ENCODE results near the gene GCM1. TPM values are rescaled to one million over a fixed set of nuclear protein-coding genes. Genes with fewer than 3 reads are reported as not detected.

GCM1 gene
- total and polyA plus RNA-seq, 4 experiments from 2014 or later, result 0.11 to 0.15 TPM; not detected in 2

DNA sequence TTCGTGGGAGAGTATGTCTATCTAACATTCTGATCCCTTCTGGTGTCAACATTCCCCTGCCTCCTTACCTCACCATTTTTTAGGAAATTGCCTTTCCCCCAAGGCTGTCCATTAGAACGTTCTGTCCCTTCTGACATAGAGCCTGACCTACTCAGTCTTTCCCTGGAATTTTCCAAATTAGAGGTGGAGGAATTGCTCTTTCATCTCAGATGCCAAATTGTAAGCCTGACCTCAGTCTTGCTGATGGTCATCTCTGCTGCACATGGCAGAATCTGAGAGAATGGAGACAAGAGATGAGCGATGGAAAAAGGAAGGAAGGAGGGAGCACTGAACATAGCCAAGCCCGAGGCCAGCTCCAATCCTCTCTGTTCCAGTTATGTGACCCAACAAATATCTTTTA is 5.4 kb upstream of the GCM1 start:
- intact Hi-C loops (cut with micrococcal nuclease), result no loop called here
- H3K4me3 ChIP-seq (ENCODE audit: low read length in 2 of 2), result no peak overlapping the region
- peaks cover 0 to 17% of the 10 kb centered on the region in 2 donors for H3K27me3 Mint-ChIP-seq
- ChIA-PET CTCF (ENCODE audit: partially characterized antibody) (no interaction called here), POLR2A (ENCODE audit: partially characterized antibody) (no interaction called here)
- H3K36me3 Mint-ChIP-seq, result no peaks in the 10 kb centered on the region
- no peaks in the 10 kb centered on the region for H3K4me1 ChIP-seq (ENCODE audit: insufficient read depth, low read length)
- no peaks in the 10 kb centered on the region for H3K27me3 ChIP-seq (ENCODE audit: insufficient read depth, low read length)
- no peaks in the 10 kb centered on the region for H3K9me3 Mint-ChIP-seq
- no peaks in the 10 kb centered on the region for H3K9me3 ChIP-seq (ENCODE audit: control insufficient read depth in 1 of 2, low read length in 2 of 2)
- H3K4me3 Mint-ChIP-seq, result no peak overlapping the region
- H3K36me3 ChIP-seq (ENCODE audit: insufficient read depth, low read length), result no peaks in the 10 kb centered on the region
- no peak for DNase-seq
- H3K27ac ChIP-seq (ENCODE audit: low read depth, low read length), result no peak overlapping the region
- no peaks in the 10 kb centered on the region for H3K4me1 Mint-ChIP-seq
- no peak overlapping the region for H3K27ac Mint-ChIP-seq

DNA sequence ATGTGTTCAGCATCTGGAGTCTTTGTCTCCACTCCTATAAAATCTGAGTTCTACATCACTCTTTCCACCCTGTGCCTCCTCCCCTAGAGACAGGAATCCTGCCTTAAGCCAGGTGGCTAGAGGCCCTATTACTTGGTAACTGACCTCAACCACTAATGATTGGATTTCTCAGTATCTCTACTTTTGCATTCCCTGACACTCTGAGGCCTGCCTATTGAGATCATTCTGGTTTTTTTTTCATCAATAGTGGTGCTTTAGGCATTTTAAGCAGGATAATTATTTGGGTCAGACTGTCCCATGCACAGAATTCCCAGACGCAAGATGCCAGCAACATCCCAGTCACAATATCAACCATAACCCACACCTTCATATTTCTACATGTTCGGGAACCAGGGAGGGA is 3.9 kb upstream of the GCM1 start:
- Histone ChIP-seq H3K27ac (ENCODE audit: low read depth, low read length) (no peak overlapping the region), H3K9me3 (ENCODE audit: control insufficient read depth in 1 of 2, low read length in 2 of 2) (no peaks in the 10 kb centered on the region), H3K4me1 (ENCODE audit: insufficient read depth, low read length) (no peaks in the 10 kb centered on the region), H3K27me3 (ENCODE audit: insufficient read depth, low read length) (no peaks in the 10 kb centered on the region), H3K4me3 (ENCODE audit: low read length in 2 of 2) (no peak overlapping the region), H3K36me3 (ENCODE audit: insufficient read depth, low read length) (no peaks in the 10 kb centered on the region)
- intact Hi-C loops (cut with micrococcal nuclease), result no loop called here
- H3K36me3 Mint-ChIP-seq, result no peaks in the 10 kb centered on the region
- H3K27ac Mint-ChIP-seq, result no peak overlapping the region
- ChIA-PET CTCF (ENCODE audit: partially characterized antibody) (no interaction called here), POLR2A (ENCODE audit: partially characterized antibody) (no interaction called here)
- no peaks in the 10 kb centered on the region for H3K4me1 Mint-ChIP-seq
- H3K9me3 Mint-ChIP-seq, result no peaks in the 10 kb centered on the region
- no peak for DNase-seq
- peaks cover 2 to 20% of the 10 kb centered on the region in 2 donors for H3K27me3 Mint-ChIP-seq
- H3K4me3 Mint-ChIP-seq, result no peak overlapping the region

DNA sequence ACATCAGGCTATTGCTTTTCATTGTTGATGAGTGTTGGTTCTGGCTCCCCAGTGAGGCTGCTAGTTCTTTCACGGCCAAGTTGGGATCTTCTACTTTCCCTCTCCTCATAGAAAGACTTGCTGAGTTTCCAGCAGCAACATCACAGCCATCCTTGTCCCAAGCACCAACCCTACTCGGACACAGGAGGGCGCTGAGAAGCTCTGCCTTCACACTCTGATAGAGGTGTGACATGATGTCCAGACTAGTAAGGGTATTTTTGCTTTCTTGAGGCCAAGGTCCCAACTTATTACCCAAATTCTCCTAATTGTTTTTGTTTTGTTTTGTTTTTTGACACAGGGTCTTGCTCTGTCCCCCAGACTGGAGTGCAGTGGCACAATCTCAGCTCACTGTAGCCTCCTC is 3.0 kb upstream of the GCM1 start:
- no peaks in the 10 kb centered on the region for H3K4me1 Mint-ChIP-seq
- no peak overlapping the region for H3K27ac Mint-ChIP-seq
- Histone ChIP-seq H3K27me3 (ENCODE audit: insufficient read depth, low read length) (no peaks in the 10 kb centered on the region), H3K4me3 (ENCODE audit: low read length in 2 of 2) (no peak overlapping the region), H3K36me3 (ENCODE audit: insufficient read depth, low read length) (no peaks in the 10 kb centered on the region), H3K27ac (ENCODE audit: low read depth, low read length) (no peak overlapping the region), H3K9me3 (ENCODE audit: control insufficient read depth in 1 of 2, low read length in 2 of 2) (no peaks in the 10 kb centered on the region), H3K4me1 (ENCODE audit: insufficient read depth, low read length) (no peaks in the 10 kb centered on the region)
- intact Hi-C loops (cut with micrococcal nuclease), result no loop called here
- ChIA-PET POLR2A (ENCODE audit: partially characterized antibody) (no interaction called here), CTCF (ENCODE audit: partially characterized antibody) (no interaction called here)
- no peak overlapping the region for H3K4me3 Mint-ChIP-seq
- no peak for DNase-seq
- H3K36me3 Mint-ChIP-seq, result no peaks in the 10 kb centered on the region
- H3K27me3 Mint-ChIP-seq, result peaks cover 2 to 20% of the 10 kb centered on the region in 2 donors
- no peaks in the 10 kb centered on the region for H3K9me3 Mint-ChIP-seq

DNA sequence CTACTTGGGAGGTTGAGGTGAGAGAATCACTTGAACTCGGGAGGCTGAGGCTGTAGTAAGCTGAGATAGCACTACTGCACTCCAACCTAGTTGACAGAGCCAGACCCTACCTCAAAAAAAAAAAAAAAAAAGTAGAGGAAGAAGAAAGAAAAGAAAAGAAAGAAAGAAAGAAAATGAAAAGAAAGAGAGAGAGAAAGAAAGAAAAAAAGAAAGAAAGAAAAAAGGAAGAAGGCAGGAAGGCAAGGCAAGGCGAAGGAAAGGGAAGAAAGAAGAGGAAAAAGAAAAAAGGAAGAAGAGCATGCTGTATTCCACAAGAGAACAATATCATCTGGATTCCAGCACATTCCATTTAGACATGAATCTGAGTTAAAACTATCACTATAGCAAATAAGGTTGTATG is 3.8 kb downstream of the GCM1 start:
- H3K27me3 Mint-ChIP-seq, result peaks cover 8 to 21% of the 10 kb centered on the region in 2 donors
- H3K4me3 Mint-ChIP-seq, result no peak overlapping the region
- Histone ChIP-seq H3K4me1 (ENCODE audit: insufficient read depth, low read length) (no peaks in the 10 kb centered on the region), H3K36me3 (ENCODE audit: insufficient read depth, low read length) (no peaks in the 10 kb centered on the region), H3K27ac (ENCODE audit: low read depth, low read length) (no peak overlapping the region), H3K27me3 (ENCODE audit: insufficient read depth, low read length) (no peaks in the 10 kb centered on the region), H3K9me3 (ENCODE audit: control insufficient read depth in 1 of 2, low read length in 2 of 2) (no peaks in the 10 kb centered on the region), H3K4me3 (ENCODE audit: low read length in 2 of 2) (no peak overlapping the region)
- no peak for DNase-seq
- intact Hi-C loops (cut with micrococcal nuclease), result no loop called here
- CTCF ChIA-PET (ENCODE audit: partially characterized antibody), result no interaction called here
- H3K4me1 Mint-ChIP-seq, result peaks cover 0 to 1% (median 0%) of the 10 kb centered on the region in 4 donors
- no peak overlapping the region for H3K27ac Mint-ChIP-seq
- POLR2A ChIA-PET (ENCODE audit: partially characterized antibody), result no interaction called here
- no peaks in the 10 kb centered on the region for H3K36me3 Mint-ChIP-seq
- peaks cover 0 to 7% (median 0%) of the 10 kb centered on the region in 8 donors for H3K9me3 Mint-ChIP-seq

DNA sequence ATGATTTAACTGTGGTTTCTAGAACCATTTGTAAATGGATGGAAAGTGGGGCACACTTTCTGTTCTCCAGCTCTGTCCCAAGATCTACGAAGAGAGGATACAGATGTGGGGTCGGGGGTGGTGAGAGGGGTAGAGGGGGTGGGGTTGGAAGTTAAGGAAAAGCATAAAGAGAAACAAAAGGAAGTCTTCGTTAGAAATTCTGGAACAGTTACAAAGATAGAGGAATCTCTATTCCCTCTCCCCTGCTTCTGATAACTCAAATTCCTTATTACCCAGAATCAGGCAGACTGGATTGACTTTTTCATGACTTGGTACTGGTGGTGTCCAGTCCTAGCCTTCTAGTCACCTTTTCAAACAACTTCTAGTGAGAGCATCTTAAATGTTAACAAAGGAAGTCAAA is 4.9 kb downstream of the GCM1 start:
- Mint-ChIP-seq H3K9me3 (peaks cover 0 to 7% (median 0%) of the 10 kb centered on the region in 8 donors), H3K4me1 (peaks cover 0 to 1% (median 0%) of the 10 kb centered on the region in 4 donors), H3K4me3 (no peak overlapping the region), H3K36me3 (no peaks in the 10 kb centered on the region), H3K27me3 (peaks cover 7 to 18% of the 10 kb centered on the region in 2 donors), H3K27ac (no peak overlapping the region)
- Histone ChIP-seq H3K27me3 (ENCODE audit: insufficient read depth, low read length) (no peaks in the 10 kb centered on the region), H3K4me1 (ENCODE audit: insufficient read depth, low read length) (no peaks in the 10 kb centered on the region), H3K9me3 (ENCODE audit: control insufficient read depth in 1 of 2, low read length in 2 of 2) (no peaks in the 10 kb centered on the region), H3K4me3 (ENCODE audit: low read length in 2 of 2) (no peak overlapping the region), H3K36me3 (ENCODE audit: insufficient read depth, low read length) (no peaks in the 10 kb centered on the region), H3K27ac (ENCODE audit: low read depth, low read length) (no peak overlapping the region)
- CTCF ChIA-PET (ENCODE audit: partially characterized antibody), result no interaction called here
- intact Hi-C loops (cut with micrococcal nuclease), result no loop called here
- POLR2A ChIA-PET (ENCODE audit: partially characterized antibody), result no interaction called here
- no peak for DNase-seq

DNA sequence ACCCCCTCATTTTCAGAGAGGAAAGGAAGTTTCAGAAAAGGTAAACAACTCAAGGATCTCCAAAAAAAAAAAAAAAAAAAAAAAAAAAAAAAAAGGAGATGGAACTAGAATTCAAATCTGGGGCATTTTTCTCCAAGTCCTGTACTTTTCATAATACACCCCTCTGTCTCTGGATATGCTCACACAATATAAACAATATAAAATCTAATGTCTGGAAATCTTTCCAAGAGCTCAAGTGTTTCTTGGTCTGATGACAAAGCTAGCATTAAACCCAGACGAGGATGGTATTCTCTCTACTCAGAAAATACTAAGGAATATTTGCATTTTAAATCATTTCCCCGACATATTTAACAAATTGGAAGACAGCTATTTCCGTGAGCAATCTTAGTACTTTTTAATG is 5.8 kb downstream of the GCM1 start:
- peaks cover 0 to 7% (median 0%) of the 10 kb centered on the region in 8 donors for H3K9me3 Mint-ChIP-seq
- no peaks in the 10 kb centered on the region for H3K36me3 Mint-ChIP-seq
- ChIA-PET POLR2A (ENCODE audit: partially characterized antibody) (no interaction called here), CTCF (ENCODE audit: partially characterized antibody) (no interaction called here)
- H3K27ac ChIP-seq (ENCODE audit: low read depth, low read length), result no peak overlapping the region
- H3K4me1 ChIP-seq (ENCODE audit: insufficient read depth, low read length), result no peaks in the 10 kb centered on the region
- H3K4me1 Mint-ChIP-seq, result peaks cover 0 to 1% (median 0%) of the 10 kb centered on the region in 4 donors
- no peaks in the 10 kb centered on the region for H3K36me3 ChIP-seq (ENCODE audit: insufficient read depth, low read length)
- no peak overlapping the region for H3K27ac Mint-ChIP-seq
- H3K27me3 ChIP-seq (ENCODE audit: insufficient read depth, low read length), result no peaks in the 10 kb centered on the region
- no peak overlapping the region for H3K4me3 Mint-ChIP-seq
- H3K9me3 ChIP-seq (ENCODE audit: control insufficient read depth in 1 of 2, low read length in 2 of 2), result no peaks in the 10 kb centered on the region
- H3K4me3 ChIP-seq (ENCODE audit: low read length in 2 of 2), result no peak overlapping the region
- peaks cover 8 to 18% of the 10 kb centered on the region in 2 donors for H3K27me3 Mint-ChIP-seq
- intact Hi-C loops (cut with micrococcal nuclease), result no loop called here
- DNase-seq, result no peak

DNA sequence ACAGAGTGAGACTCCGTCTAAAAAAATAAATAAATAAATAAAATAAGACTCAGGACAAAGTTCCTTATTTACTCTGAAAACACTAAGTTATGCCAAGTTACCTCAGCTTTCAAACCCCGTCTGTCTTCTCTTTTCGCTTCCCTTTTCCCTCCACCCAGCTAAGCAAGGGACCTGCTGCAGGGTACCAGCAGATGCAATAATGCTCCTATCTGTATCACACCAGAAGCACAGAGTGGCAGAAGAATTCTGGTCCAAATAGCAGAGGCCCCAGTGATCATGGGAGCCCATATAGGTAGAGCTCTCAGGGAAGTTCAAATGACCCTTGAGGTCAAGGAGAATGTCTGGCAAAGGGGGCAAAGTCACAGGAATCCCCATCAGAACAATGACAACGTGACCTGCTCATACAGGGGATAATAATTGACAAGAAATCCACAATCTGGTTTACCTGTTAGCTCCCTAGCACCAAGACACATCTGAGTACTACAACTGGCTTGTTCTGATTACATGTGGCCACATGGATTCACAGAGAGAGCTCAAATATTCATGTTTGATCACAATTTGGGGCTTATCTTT is 8.7 kb downstream of the GCM1 start:
- no peaks in the 10 kb centered on the region for H3K36me3 Mint-ChIP-seq
- Histone ChIP-seq H3K4me1 (ENCODE audit: insufficient read depth, low read length) (no peaks in the 10 kb centered on the region), H3K36me3 (ENCODE audit: insufficient read depth, low read length) (no peaks in the 10 kb centered on the region), H3K27ac (ENCODE audit: low read depth, low read length) (no peak overlapping the region), H3K9me3 (ENCODE audit: control insufficient read depth in 1 of 2, low read length in 2 of 2) (no peaks in the 10 kb centered on the region), H3K4me3 (ENCODE audit: low read length in 2 of 2) (no peak overlapping the region), H3K27me3 (ENCODE audit: insufficient read depth, low read length) (no peaks in the 10 kb centered on the region)
- CTCF ChIA-PET (ENCODE audit: partially characterized antibody), result interaction anchor here (1.6 kb wide), 1 partner anchor 32 kb away, joined by 4 read pairs; no protein-coding TSS in a partner anchor
- H3K4me3 Mint-ChIP-seq, result no peak overlapping the region
- H3K9me3 Mint-ChIP-seq, result peaks cover 0 to 7% (median 0%) of the 10 kb centered on the region in 8 donors
- peaks cover 12 to 15% of the 10 kb centered on the region in 2 donors for H3K27me3 Mint-ChIP-seq
- intact Hi-C loops (cut with micrococcal nuclease), result no loop called here
- H3K4me1 Mint-ChIP-seq, result peaks cover 0 to 1% (median 0%) of the 10 kb centered on the region in 4 donors
- DNase-seq, result no peak
- H3K27ac Mint-ChIP-seq, result no peak overlapping the region
- POLR2A ChIA-PET (ENCODE audit: partially characterized antibody), result no interaction called here

Measured in CD4-positive, alpha-beta memory T cell (primary cell).